ENCODE data around the gene KMT2A.

KMT2A gene

GRCh38 chr11:118535261-118535660 is 99.0 kb downstream of the KMT2A start:
- DNase-seq (ENCODE audit: low read depth): no peak
- no peak for TF ChIP-seq CTCF (conservative IDR thresholded peaks at IDR 0.05; ENCODE audit: low read length)
- no peak overlapping the region for H3K4me3 ChIP-seq (ENCODE audit: low read length)

- no peak for DNase-seq (ENCODE audit: low read depth)
- no peak for TF ChIP-seq CTCF (conservative IDR thresholded peaks at IDR 0.05; ENCODE audit: low read length)
- H3K4me3 ChIP-seq (ENCODE audit: low read length): no peak overlapping the region
These were observed 100.4 kb downstream of the KMT2A start for GRCh38 chr11:118536726-118537125.

GRCh38 chr11:118537409-118537980 is 101.2 kb downstream of the KMT2A start:
- H3K4me3 ChIP-seq (ENCODE audit: low read length): no peak overlapping the region
- DNase-seq (ENCODE audit: low read depth): no peak
- no peak for TF ChIP-seq CTCF (conservative IDR thresholded peaks at IDR 0.05; ENCODE audit: low read length)

GRCh38 chr11:118544010-118544646 is 107.8 kb downstream of the KMT2A start:
- no peak for DNase-seq (ENCODE audit: low read depth)
- TF ChIP-seq CTCF (conservative IDR thresholded peaks at IDR 0.05; ENCODE audit: low read length): no peak
- H3K4me3 ChIP-seq (ENCODE audit: low read length): no peak overlapping the region

- TF ChIP-seq CTCF (conservative IDR thresholded peaks at IDR 0.05; ENCODE audit: low read length): no peak
- no peak overlapping the region for H3K4me3 ChIP-seq (ENCODE audit: low read length)
- no peak for DNase-seq (ENCODE audit: low read depth)
These were observed 108.3 kb downstream of the KMT2A start for GRCh38 chr11:118544647-118545010.

GRCh38 chr11:118545533-118545932 is 109.2 kb downstream of the KMT2A start:
- DNase-seq (ENCODE audit: low read depth): no peak
- TF ChIP-seq CTCF (conservative IDR thresholded peaks at IDR 0.05; ENCODE audit: low read length): no peak
- no peak overlapping the region for H3K4me3 ChIP-seq (ENCODE audit: low read length)

GRCh38 chr11:118547132-118547531 is 110.8 kb downstream of the KMT2A start:
- H3K4me3 ChIP-seq (ENCODE audit: low read length): no peak overlapping the region
- DNase-seq (ENCODE audit: low read depth): no peak
- TF ChIP-seq CTCF (conservative IDR thresholded peaks at IDR 0.05; ENCODE audit: low read length): no peak

Data from AG10803 (cell line).